ENCODE data around the gene PLSCR4.

PLSCR4 gene

GRCh38 chr3:146162561-146162960 lies 88.3 kb downstream of the PLSCR4 start:
- H3K4me3 ChIP-seq (ENCODE audit: low read depth, low read length) = no peak overlapping the region

- peak overlapping the region; percentile 74 for H3K4me3 ChIP-seq (ENCODE audit: low read depth, low read length)
Observed at GRCh38 chr3:146161663-146162002, 89.3 kb downstream of the PLSCR4 start.

- H3K4me3 ChIP-seq (ENCODE audit: low read depth, low read length) = peak within 1 kb of the TSS; percentile 74
Observed at GRCh38 chr3:146160964-146161662, 89.8 kb downstream of the PLSCR4 start, which contains the start of gene PLOD2. TSS of gene PLOD2 (minus strand) at chr3:146161184. CDS start at chr3:146160989, 195 bp downstream.

- peak overlapping the region; percentile 74 for H3K4me3 ChIP-seq (ENCODE audit: low read depth, low read length)
Observed at GRCh38 chr3:146160321-146160963, 90.5 kb downstream of the PLSCR4 start.

- H3K4me3 ChIP-seq (ENCODE audit: low read depth, low read length) = peak overlapping the region; percentile 74
Observed at GRCh38 chr3:146159616-146160320, 91.1 kb downstream of the PLSCR4 start.

- H3K4me3 ChIP-seq (ENCODE audit: low read depth, low read length) = no peak overlapping the region
Observed at GRCh38 chr3:146159037-146159436, 91.9 kb downstream of the PLSCR4 start.

- no peak overlapping the region for H3K4me3 ChIP-seq (ENCODE audit: low read depth, low read length)
Observed at GRCh38 chr3:146157325-146158060, 93.4 kb downstream of the PLSCR4 start.

- H3K4me3 ChIP-seq (ENCODE audit: low read depth, low read length) = no peak overlapping the region
Observed at GRCh38 chr3:146156666-146157314, 94.1 kb downstream of the PLSCR4 start.

GRCh38 chr3:146156095-146156494 lies 94.8 kb downstream of the PLSCR4 start:
- no peak overlapping the region for H3K4me3 ChIP-seq (ENCODE audit: low read depth, low read length)

- H3K4me3 ChIP-seq (ENCODE audit: low read depth, low read length) = no peak overlapping the region
Observed at GRCh38 chr3:146154995-146155394, 95.9 kb downstream of the PLSCR4 start.

GRCh38 chr3:146154316-146154715 lies 96.6 kb downstream of the PLSCR4 start:
- H3K4me3 ChIP-seq (ENCODE audit: low read depth, low read length) = no peak overlapping the region

GRCh38 chr3:146153429-146153828 lies 97.5 kb downstream of the PLSCR4 start:
- no peak overlapping the region for H3K4me3 ChIP-seq (ENCODE audit: low read depth, low read length)

GRCh38 chr3:146152834-146153233 lies 98.1 kb downstream of the PLSCR4 start:
- H3K4me3 ChIP-seq (ENCODE audit: low read depth, low read length) = no peak overlapping the region

- no peak overlapping the region for H3K4me3 ChIP-seq (ENCODE audit: low read depth, low read length)
Observed at GRCh38 chr3:146148468-146148931, 102.4 kb downstream of the PLSCR4 start.

GRCh38 chr3:146145642-146146041 lies 105.3 kb downstream of the PLSCR4 start:
- H3K4me3 ChIP-seq (ENCODE audit: low read depth, low read length) = no peak overlapping the region

GRCh38 chr3:146142757-146143156 lies 108.1 kb downstream of the PLSCR4 start:
- H3K4me3 ChIP-seq (ENCODE audit: low read depth, low read length) = no peak overlapping the region
